Testis (tissue), 2 donors: ENCODE data around the gene HS3ST5.

Source experiments
- POLR2A ChIP-seq: fragments of 450-650 bp; IDR thresholded peaks from one replicate; pipeline ENCODE4 v1.6.1; 2017; ENCODE audit warnings: antibody characterized with exemption, mild to moderate bottlenecking, moderate library complexity
- TF ChIP-seq, protein P1 (sequence below), 3 experiments: fragments of 450-650 bp in 2 of 3; fragments of 200-600 bp in 1 of 3; sonication (generic) in 1 of 3; IDR thresholded peaks; one replicate each; pipeline ENCODE4 v1.5.1; 2016 to 2019; ENCODE audit warnings: antibody characterized with exemption in 3 of 3, mild to moderate bottlenecking in 2 of 3, moderate library complexity in 1 of 3

DNA sequence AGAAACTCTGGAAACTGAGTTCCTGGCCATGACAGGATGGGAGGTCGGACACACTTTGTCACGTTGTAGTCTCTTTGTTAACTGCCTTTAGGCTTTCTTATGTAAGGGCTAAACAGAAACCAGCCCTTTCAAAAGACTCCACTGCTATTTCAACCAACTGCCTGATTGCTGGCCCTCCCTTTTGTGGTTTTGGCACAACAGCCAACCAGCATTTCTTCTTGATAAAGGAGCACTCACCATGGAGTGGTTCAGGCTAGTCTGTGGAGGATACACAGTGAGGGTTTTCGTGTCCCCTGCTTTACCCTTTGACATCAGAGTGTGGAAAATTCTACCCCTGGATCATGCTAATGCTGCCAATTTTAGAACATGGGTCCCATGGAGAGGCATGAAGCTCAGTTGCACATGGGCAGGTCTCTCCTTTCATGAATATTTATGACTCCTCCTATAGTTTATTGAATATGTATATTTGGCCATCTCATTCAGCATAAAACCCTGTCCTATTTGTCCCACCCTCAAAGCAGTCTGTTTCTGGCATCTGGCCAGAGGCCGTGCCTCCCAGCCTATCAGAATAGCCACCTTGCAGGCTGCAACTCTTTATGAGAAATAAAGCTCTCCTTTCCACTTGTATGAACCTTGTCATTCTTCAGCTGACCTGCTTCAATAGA is 148.3 kb downstream of the HS3ST5 start:
- no peak for TF ChIP-seq POLR2A
- TF ChIP-seq, protein P1, sequence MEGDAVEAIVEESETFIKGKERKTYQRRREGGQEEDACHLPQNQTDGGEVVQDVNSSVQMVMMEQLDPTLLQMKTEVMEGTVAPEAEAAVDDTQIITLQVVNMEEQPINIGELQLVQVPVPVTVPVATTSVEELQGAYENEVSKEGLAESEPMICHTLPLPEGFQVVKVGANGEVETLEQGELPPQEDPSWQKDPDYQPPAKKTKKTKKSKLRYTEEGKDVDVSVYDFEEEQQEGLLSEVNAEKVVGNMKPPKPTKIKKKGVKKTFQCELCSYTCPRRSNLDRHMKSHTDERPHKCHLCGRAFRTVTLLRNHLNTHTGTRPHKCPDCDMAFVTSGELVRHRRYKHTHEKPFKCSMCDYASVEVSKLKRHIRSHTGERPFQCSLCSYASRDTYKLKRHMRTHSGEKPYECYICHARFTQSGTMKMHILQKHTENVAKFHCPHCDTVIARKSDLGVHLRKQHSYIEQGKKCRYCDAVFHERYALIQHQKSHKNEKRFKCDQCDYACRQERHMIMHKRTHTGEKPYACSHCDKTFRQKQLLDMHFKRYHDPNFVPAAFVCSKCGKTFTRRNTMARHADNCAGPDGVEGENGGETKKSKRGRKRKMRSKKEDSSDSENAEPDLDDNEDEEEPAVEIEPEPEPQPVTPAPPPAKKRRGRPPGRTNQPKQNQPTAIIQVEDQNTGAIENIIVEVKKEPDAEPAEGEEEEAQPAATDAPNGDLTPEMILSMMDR (IDR thresholded peaks at IDR 0.05), result no peak
